Right lobe of liver (tissue), 4 donors: ENCODE measurements around the gene PRPF39.

Source experiments
- POLR2A ChIP-seq: fragments of 450-650 bp; IDR thresholded peaks from one replicate; pipeline ENCODE4 v1.6.1; 2017; ENCODE audit warnings: antibody characterized with exemption, mild to moderate bottlenecking
- TF ChIP-seq, protein P1 (sequence below), 4 donors: fragments of 200-600 bp in 3 of 4; fragments of 450-650 bp in 1 of 4; IDR thresholded peaks; one replicate each; pipeline versions ENCODE4 v1.5.1 to v1.8.0; 2016 to 2022; ENCODE audit warnings: antibody characterized with exemption in 4 of 4, mild to moderate bottlenecking in 2 of 4
- donor health status: DM: no; HTN: no; CAD: no.
- donor health status: DM: no; HTN: no; CAD: no.
- donor health status: DM: no; HTN: yes; CAD: no.

DNA sequence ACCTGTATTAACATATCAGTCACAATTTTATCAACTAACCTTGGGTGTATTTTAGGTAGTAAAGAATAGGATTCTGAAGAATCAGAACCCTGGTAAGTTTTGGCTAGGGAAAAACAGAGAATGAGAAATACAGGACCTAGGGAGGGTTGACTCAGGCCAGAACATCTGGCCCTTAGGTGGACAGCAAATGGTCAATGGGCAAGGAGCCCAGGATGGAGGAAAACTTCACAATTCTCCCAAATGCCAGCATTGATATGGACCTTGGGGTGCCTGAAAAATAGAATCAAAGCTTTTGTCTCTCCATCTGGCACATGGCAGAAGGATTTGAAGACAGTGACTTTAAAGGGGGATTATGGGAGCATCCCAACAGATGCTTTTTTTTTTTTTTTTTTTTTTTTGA lies 32.7 kb upstream of the PRPF39 start:
- TF ChIP-seq POLR2A: no peak
- TF ChIP-seq, protein P1, sequence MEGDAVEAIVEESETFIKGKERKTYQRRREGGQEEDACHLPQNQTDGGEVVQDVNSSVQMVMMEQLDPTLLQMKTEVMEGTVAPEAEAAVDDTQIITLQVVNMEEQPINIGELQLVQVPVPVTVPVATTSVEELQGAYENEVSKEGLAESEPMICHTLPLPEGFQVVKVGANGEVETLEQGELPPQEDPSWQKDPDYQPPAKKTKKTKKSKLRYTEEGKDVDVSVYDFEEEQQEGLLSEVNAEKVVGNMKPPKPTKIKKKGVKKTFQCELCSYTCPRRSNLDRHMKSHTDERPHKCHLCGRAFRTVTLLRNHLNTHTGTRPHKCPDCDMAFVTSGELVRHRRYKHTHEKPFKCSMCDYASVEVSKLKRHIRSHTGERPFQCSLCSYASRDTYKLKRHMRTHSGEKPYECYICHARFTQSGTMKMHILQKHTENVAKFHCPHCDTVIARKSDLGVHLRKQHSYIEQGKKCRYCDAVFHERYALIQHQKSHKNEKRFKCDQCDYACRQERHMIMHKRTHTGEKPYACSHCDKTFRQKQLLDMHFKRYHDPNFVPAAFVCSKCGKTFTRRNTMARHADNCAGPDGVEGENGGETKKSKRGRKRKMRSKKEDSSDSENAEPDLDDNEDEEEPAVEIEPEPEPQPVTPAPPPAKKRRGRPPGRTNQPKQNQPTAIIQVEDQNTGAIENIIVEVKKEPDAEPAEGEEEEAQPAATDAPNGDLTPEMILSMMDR (IDR thresholded peaks at IDR 0.05): no peak
